WTC11 (cell line): Measurements from ENCODE around the gene HBEGF. TPM values are rescaled to one million over a fixed set of nuclear protein-coding genes. Genes with fewer than 3 reads are reported as not detected.

Experiments
- ATAC-seq: fragments of 200-7000 bp; cut with Tn5 transposase; 2 replicates; pipeline ENCODE4 v1.10.0; 2021; ENCODE audit warnings: mild to moderate bottlenecking, moderate library complexity
- CTCF ChIA-PET: fragments of 300-600 bp; sonication (Branson Sonifier 250); formaldehyde crosslinking; loops from one replicate; lab custom pipeline; 2021; ENCODE audit warnings: antibody characterized with exemption; lab: Charles Lee
- POLR2A ChIA-PET: fragments of 350-600 bp; sonication (Branson Sonifier 250); formaldehyde crosslinking; loops from one replicate; lab custom pipeline; 2021; ENCODE audit warnings: antibody characterized with exemption; lab: Charles Lee
- DNase-seq: peaks from one replicate; pipeline ENCODE4 v3.0.0; 2021; ENCODE audit warnings: low spot score
- H3K27ac Mint-ChIP-seq: 2 replicates; pipeline ENCODE4 v1.8.0; 2021; ENCODE audit warnings: mixed read lengths
- H3K27me3 Mint-ChIP-seq: 2 replicates; pipeline ENCODE4 v1.8.0; 2021; ENCODE audit warnings: low read depth, mild to moderate bottlenecking, moderate library complexity, mixed read lengths
- H3K36me3 Mint-ChIP-seq: 2 replicates; pipeline ENCODE4 v1.8.0; 2021; ENCODE audit warnings: mixed read lengths
- H3K4me1 Mint-ChIP-seq: 2 replicates; pipeline ENCODE4 v1.8.0; 2022; ENCODE audit warnings: mixed read lengths
- H3K4me3 Mint-ChIP-seq: 2 replicates; pipeline ENCODE4 v1.8.0; 2021; ENCODE audit warnings: mild to moderate bottlenecking, moderate library complexity, mixed read lengths
- H3K9me3 Mint-ChIP-seq: 2 replicates; pipeline ENCODE4 v1.8.0; 2021; ENCODE audit warnings: mixed read lengths
- ARID4B ChIP-seq: sonication (generic); formaldehyde crosslinking; IDR thresholded peaks from 2 replicates; pipeline ENCODE4 v1.8.0; 2023; ENCODE audit warnings: missing genetic modification reagents, mild to moderate bottlenecking, borderline replicate concordance
- ATF1 ChIP-seq: sonication (generic); formaldehyde crosslinking; IDR thresholded peaks from 2 replicates; pipeline ENCODE4 v1.8.1; 2023; ENCODE audit warnings: mild to moderate bottlenecking, moderate library complexity, missing genetic modification reagents
- CREM ChIP-seq: sonication (generic); formaldehyde crosslinking; IDR thresholded peaks from 2 replicates; pipeline ENCODE4 v1.8.1; 2022; ENCODE audit warnings: mild to moderate bottlenecking, missing genetic modification reagents, moderate library complexity
- ELF4 ChIP-seq: sonication (generic); formaldehyde crosslinking; IDR thresholded peaks from 2 replicates; pipeline ENCODE4 v1.8.1; 2022; ENCODE audit warnings: low read depth, mild to moderate bottlenecking, moderate library complexity, missing genetic modification reagents
- GTF2I ChIP-seq: fragments of 250-450 bp; sonication (Bioruptor Pico); conservative IDR thresholded peaks from 2 replicates; pipeline ENCODE4 v1.4.0; 2021; ENCODE audit warnings: mild to moderate bottlenecking
- HMGA2 ChIP-seq: fragments of 250-450 bp; sonication (Bioruptor Pico); IDR thresholded peaks from 2 replicates; pipeline ENCODE4 v1.4.0; 2021; ENCODE audit warnings: mild to moderate bottlenecking, moderate library complexity
- HMGXB4 ChIP-seq: sonication (generic); formaldehyde crosslinking; IDR thresholded peaks from 2 replicates; pipeline ENCODE4 v1.8.1; 2023; ENCODE audit warnings: mild to moderate bottlenecking, moderate library complexity, missing genetic modification reagents
- JUN ChIP-seq: sonication (generic); formaldehyde crosslinking; IDR thresholded peaks from 2 replicates; pipeline ENCODE4 v1.8.0; 2023; ENCODE audit warnings: mild to moderate bottlenecking, missing genetic modification reagents
- MYBL2 ChIP-seq: sonication (generic); formaldehyde crosslinking; IDR thresholded peaks from 2 replicates; pipeline ENCODE4 v1.8.1; 2023; ENCODE audit warnings: mild to moderate bottlenecking, moderate library complexity, missing genetic modification reagents
- OVOL2 ChIP-seq: fragments of 250-450 bp; sonication (Bioruptor Pico); IDR thresholded peaks from 2 replicates; pipeline ENCODE4 v1.9.0; 2021; ENCODE audit warnings: mild to moderate bottlenecking, borderline replicate concordance
- RORB ChIP-seq: fragments of 250-450 bp; sonication (Bioruptor Pico); IDR thresholded peaks from 2 replicates; pipeline ENCODE4 v1.9.0; 2021; ENCODE audit warnings: mild to moderate bottlenecking
- SOX15 ChIP-seq: fragments of 250-450 bp; sonication (Bioruptor Pico); IDR thresholded peaks from 2 replicates; pipeline ENCODE4 v1.9.0; 2021; ENCODE audit warnings: mild to moderate bottlenecking
- SP1 ChIP-seq: sonication (generic); formaldehyde crosslinking; conservative IDR thresholded peaks from 2 replicates; pipeline ENCODE4 v1.8.1; 2022; ENCODE audit warnings: missing genetic modification reagents
- TCF7 ChIP-seq: sonication (generic); formaldehyde crosslinking; IDR thresholded peaks from 2 replicates; pipeline ENCODE4 v1.8.0; 2022; ENCODE audit warnings: mild to moderate bottlenecking, low read depth, missing genetic modification reagents, moderate library complexity
- USF1 ChIP-seq: sonication (generic); formaldehyde crosslinking; IDR thresholded peaks from 2 replicates; pipeline ENCODE4 v1.8.0; 2022; ENCODE audit warnings: mild to moderate bottlenecking, missing genetic modification reagents
- USF2 ChIP-seq: sonication (generic); formaldehyde crosslinking; IDR thresholded peaks from 2 replicates; pipeline ENCODE4 v1.8.1; 2023; ENCODE audit warnings: mild to moderate bottlenecking, missing genetic modification reagents, moderate library complexity
- ZNF423 ChIP-seq: fragments of 250-450 bp; sonication (Bioruptor Pico); IDR thresholded peaks from 2 replicates; pipeline ENCODE4 v2.1.2; 2022; ENCODE audit warnings: mild to moderate bottlenecking, moderate library complexity
- total RNA-seq: library from RNA; stranded (reverse); gene quantifications from 3 replicates; pipeline ENCODE4 v1.2.3, GENCODE V29; 2021
- TF ChIP-seq, protein P1 (sequence below): sonication (generic); formaldehyde crosslinking; IDR thresholded peaks from 2 replicates; pipeline ENCODE4 v1.8.1; 2022; ENCODE audit warnings: mild to moderate bottlenecking, moderate library complexity, missing genetic modification reagents
- TF ChIP-seq, protein P2 (sequence below): sonication (generic); formaldehyde crosslinking; IDR thresholded peaks from 2 replicates; pipeline ENCODE4 v1.8.1; 2022; ENCODE audit warnings: low read depth, missing genetic modification reagents, borderline replicate concordance
- TF ChIP-seq, protein P3 (sequence below): sonication (generic); formaldehyde crosslinking; conservative IDR thresholded peaks from 2 replicates; pipeline ENCODE4 v1.8.1; 2022; ENCODE audit warnings: mild to moderate bottlenecking, missing genetic modification reagents
- TF ChIP-seq, protein P4 (sequence below): sonication (generic); formaldehyde crosslinking; IDR thresholded peaks from 2 replicates; pipeline ENCODE4 v1.8.1; 2023; ENCODE audit warnings: mild to moderate bottlenecking, missing genetic modification reagents, moderate library complexity
- TF ChIP-seq, protein P5 (sequence below): fragments of 250-450 bp; sonication (Bioruptor Pico); IDR thresholded peaks from 2 replicates; pipeline ENCODE4 v1.9.0; 2021; ENCODE audit warnings: mild to moderate bottlenecking

The HBEGF gene
- total RNA-seq, 1 experiment from 2014 or later: 4.0 TPM

GRCh38 chr5:140342896-140343295 is 3.5 kb downstream of the HBEGF start (continued):
- TF ChIP-seq USF2 (CRISPR knock-in tag) (no peak), OVOL2 (CRISPR knock-in tag) (no peak)
- TF ChIP-seq, protein P1, sequence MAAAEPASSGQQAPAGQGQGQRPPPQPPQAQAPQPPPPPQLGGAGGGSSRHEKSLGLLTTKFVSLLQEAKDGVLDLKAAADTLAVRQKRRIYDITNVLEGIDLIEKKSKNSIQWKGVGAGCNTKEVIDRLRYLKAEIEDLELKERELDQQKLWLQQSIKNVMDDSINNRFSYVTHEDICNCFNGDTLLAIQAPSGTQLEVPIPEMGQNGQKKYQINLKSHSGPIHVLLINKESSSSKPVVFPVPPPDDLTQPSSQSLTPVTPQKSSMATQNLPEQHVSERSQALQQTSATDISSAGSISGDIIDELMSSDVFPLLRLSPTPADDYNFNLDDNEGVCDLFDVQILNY (CRISPR knock-in tag): no peak
- TF ChIP-seq, all 79 proteins: peak for 0

- no peak for ATAC-seq
- TF ChIP-seq, protein P2, sequence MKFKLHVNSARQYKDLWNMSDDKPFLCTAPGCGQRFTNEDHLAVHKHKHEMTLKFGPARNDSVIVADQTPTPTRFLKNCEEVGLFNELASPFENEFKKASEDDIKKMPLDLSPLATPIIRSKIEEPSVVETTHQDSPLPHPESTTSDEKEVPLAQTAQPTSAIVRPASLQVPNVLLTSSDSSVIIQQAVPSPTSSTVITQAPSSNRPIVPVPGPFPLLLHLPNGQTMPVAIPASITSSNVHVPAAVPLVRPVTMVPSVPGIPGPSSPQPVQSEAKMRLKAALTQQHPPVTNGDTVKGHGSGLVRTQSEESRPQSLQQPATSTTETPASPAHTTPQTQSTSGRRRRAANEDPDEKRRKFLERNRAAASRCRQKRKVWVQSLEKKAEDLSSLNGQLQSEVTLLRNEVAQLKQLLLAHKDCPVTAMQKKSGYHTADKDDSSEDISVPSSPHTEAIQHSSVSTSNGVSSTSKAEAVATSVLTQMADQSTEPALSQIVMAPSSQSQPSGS (CRISPR knock-in tag): no peak
- TF ChIP-seq USF2 (CRISPR knock-in tag) (no peak), MYBL2 (CRISPR knock-in tag) (no peak), SP1 (CRISPR knock-in tag) (no peak), RORB (CRISPR knock-in tag) (no peak), GTF2I (CRISPR knock-in tag) (no peak), SOX15 (CRISPR knock-in tag) (no peak), TCF7 (no peak), ELF4 (CRISPR knock-in tag) (no peak), ZNF423 (no peak), USF1 (CRISPR knock-in tag) (no peak), ARID4B (CRISPR knock-in tag) (no peak), HMGXB4 (no peak), HMGA2 (CRISPR knock-in tag) (no peak), JUN (CRISPR knock-in tag) (no peak), ATF1 (CRISPR knock-in tag) (no peak), CREM (no peak)
- TF ChIP-seq, protein P3, sequence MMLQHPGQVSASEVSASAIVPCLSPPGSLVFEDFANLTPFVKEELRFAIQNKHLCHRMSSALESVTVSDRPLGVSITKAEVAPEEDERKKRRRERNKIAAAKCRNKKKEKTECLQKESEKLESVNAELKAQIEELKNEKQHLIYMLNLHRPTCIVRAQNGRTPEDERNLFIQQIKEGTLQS (CRISPR knock-in tag): no peak
- TF ChIP-seq, protein P4, sequence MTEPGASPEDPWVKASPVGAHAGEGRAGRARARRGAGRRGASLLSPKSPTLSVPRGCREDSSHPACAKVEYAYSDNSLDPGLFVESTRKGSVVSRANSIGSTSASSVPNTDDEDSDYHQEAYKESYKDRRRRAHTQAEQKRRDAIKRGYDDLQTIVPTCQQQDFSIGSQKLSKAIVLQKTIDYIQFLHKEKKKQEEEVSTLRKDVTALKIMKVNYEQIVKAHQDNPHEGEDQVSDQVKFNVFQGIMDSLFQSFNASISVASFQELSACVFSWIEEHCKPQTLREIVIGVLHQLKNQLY (CRISPR knock-in tag): no peak
- TF ChIP-seq, protein P5, sequence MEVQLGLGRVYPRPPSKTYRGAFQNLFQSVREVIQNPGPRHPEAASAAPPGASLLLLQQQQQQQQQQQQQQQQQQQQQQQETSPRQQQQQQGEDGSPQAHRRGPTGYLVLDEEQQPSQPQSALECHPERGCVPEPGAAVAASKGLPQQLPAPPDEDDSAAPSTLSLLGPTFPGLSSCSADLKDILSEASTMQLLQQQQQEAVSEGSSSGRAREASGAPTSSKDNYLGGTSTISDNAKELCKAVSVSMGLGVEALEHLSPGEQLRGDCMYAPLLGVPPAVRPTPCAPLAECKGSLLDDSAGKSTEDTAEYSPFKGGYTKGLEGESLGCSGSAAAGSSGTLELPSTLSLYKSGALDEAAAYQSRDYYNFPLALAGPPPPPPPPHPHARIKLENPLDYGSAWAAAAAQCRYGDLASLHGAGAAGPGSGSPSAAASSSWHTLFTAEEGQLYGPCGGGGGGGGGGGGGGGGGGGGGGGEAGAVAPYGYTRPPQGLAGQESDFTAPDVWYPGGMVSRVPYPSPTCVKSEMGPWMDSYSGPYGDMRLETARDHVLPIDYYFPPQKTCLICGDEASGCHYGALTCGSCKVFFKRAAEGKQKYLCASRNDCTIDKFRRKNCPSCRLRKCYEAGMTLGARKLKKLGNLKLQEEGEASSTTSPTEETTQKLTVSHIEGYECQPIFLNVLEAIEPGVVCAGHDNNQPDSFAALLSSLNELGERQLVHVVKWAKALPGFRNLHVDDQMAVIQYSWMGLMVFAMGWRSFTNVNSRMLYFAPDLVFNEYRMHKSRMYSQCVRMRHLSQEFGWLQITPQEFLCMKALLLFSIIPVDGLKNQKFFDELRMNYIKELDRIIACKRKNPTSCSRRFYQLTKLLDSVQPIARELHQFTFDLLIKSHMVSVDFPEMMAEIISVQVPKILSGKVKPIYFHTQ (CRISPR knock-in tag): no peak
- peaks cover 11% of the 10 kb centered on the region for H3K27me3 Mint-ChIP-seq
- H3K27ac Mint-ChIP-seq: no peak overlapping the region
- ChIA-PET POLR2A (no interaction called here), CTCF (interaction anchor here (15.0 kb wide), 1 partner anchor 99 kb away, joined by 621 read pairs; no protein-coding TSS in a partner anchor)
- no peaks in the 10 kb centered on the region for H3K36me3 Mint-ChIP-seq
- H3K4me3 Mint-ChIP-seq: no peak overlapping the region
- H3K9me3 Mint-ChIP-seq: no peaks in the 10 kb centered on the region
- peaks cover 25% of the 10 kb centered on the region for H3K4me1 Mint-ChIP-seq
- no peak for DNase-seq
These were observed 4.1 kb downstream of the HBEGF start for GRCh38 chr5:140342287-140342686.
